Measurements from ENCODE around the gene DIAPH2.

- TF ChIP-seq CTCF (IDR thresholded peaks at IDR 0.05) (no peak), EZH2 (IDR thresholded peaks at IDR 0.05; ENCODE audit: borderline replicate concordance, insufficient read depth, low read depth, low read length, poor library complexity, severe bottlenecking) (no peak)
Measured at GRCh38 chrX:97011540-97011939, 326.9 kb downstream of the DIAPH2 start.

Measured in B cell (primary cell).